Measurements from ENCODE around the gene ETV3.
A peak's percentile ranks its signal among the peaks of the same experiment; 100 is the strongest.

ETV3 gene

DNA sequence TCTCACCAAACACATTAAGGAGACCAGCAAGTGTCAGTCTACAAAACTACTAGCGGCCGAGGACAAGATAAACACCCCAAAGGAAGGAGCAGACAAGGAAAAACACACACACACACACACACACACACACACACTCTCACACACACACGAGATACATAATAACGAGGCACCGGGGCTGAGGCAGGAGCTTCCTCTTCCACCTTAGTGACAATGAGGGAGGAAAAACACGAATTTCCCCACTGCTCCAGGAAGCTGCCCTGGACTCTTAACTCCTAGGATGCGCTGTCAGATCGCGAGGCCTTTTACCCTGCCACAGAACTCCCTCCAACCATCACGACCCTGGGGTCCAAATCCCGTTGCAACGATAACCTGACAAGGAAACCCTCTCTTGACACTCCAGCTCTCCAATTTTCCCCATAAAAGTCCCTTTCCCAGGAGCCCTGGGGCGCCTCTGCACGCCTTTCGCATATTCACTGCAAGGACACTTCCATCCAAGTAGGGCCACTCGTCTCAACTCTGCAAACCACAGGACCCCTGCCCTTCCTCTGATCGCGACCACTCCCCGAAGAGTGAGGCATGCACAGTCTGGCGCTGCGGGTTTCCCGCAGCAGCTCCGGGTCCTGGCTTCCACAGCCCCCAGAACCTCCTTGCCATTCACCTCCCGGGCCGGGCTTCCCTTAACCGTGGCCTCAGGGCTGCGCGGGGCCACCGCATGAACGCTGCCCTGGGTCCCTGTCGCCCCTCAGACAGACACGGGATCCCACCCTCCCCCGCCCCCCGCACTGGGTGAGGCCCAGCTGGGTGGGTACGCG lies 581 bp downstream of the ETV3 start:
- no peak for DNase-seq (ENCODE audit: low spot score)

DNA sequence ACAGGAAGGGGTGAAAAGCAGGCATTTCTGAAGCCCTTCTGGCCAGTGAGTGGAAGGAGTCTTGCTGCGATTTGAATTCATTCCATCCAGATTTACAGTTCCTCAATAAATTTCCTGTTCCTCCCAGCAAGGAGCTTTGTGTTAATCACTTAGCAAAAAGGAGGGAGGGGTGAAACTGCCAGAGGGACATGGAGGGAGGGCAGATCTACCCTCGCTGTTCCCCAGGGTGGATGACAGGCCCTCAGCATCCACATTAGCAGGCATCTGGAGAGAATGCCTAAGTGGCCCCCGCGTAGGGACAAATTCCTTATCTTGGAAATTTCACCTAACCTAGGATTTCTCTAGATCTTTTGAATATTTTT lies 1.2 kb downstream of the ETV3 start:
- DNase-seq (ENCODE audit: low spot score) = no peak

DNA sequence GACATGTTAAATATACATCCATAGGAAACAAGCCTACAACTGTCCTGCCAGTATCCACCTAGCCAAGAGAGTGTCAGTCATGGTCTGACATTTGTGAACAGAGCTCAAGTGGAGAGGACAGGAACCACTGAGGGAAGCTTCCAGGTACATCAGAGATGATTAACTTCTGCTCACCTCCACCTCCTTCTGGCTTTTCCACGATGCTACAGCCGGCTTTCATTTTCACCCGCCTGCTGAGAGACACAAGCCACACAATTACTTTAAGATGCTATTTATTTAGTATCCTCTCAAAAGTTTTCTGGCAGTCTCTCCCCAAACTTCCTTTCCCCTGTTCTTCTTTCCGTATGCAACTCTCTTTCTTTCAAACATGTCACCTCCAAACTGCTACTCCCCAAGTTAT lies 2.1 kb downstream of the ETV3 start:
- DNase-seq (ENCODE audit: low spot score) = no peak

DNA sequence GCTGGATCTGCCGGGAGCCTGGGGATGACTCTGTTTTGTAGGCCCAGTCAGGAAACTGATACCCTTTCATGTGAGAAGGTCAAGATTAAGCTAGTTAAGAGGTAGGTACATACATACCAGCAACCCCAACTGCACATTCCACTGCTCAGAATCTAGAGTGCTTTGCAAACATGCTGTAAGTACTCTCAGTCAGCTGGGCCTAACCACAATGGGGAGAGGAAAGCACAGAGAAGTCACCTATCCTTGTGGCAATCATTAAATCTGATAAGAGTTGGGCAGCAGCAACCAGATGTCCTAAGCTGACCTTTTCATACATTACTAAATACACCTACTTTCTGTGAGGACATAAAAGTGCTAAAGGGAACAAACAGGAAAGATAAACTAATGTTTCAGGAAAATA lies 2.5 kb downstream of the ETV3 start:
- DNase-seq (ENCODE audit: low spot score) = no peak

DNA sequence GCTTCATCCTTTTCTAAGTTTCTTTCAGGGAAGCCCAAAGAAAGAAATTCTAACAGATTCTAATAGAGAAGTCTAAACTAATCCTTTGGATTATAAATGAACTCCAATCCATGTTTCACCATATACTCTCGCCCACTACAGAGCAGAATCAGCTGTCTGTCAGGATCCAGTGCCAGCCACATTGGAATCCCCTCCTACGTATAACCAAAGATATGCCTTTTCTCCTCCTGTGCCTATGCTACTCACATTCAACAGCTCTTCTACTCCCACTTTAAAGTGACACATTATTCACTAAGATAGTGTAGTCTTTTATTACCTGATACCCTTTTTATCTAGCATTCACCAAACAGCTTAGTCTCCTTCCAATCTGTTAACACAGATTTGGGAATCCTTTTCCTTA lies 3.1 kb downstream of the ETV3 start:
- no peak for DNase-seq (ENCODE audit: low spot score)

DNA sequence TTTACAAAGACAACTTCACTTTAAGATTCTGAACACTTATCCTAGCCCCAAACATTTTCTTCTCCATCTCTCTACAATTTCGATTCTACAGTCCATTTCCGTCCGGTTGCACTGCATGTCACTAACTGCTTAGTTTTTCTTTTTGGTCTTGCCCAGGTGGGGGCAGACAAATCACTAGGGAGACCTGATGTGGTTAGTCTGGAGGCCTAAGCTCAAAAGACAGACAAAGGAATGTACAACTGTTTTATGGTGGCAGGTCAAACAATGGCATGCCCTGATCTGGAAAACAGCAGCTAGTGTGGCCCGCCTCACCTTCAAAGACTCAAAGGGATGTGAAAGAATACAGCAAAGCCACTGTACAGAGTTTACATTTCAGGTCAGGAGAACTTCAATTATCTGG lies 3.8 kb downstream of the ETV3 start:
- no peak for DNase-seq (ENCODE audit: low spot score)

DNA sequence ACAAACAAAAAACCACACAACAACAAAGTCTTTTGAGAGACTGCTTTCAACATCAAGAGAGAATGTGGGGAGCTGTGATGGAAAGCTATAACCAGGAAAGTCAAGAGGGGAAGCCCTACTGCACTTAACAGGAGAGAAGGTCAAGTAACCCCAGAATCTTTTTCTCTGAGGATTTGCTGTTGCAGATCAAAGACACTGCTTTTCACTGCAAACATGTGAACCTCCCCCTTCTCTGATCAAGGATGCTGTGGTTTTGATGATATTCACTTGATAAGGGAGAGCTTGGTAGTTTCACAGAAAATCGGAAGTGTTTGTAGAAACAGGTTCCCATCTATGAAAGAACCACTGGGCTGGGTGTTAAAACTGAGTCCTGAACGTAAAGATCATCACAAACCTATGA lies 4.8 kb downstream of the ETV3 start:
- DNase-seq (ENCODE audit: low spot score) = peak; percentile 72

DNA sequence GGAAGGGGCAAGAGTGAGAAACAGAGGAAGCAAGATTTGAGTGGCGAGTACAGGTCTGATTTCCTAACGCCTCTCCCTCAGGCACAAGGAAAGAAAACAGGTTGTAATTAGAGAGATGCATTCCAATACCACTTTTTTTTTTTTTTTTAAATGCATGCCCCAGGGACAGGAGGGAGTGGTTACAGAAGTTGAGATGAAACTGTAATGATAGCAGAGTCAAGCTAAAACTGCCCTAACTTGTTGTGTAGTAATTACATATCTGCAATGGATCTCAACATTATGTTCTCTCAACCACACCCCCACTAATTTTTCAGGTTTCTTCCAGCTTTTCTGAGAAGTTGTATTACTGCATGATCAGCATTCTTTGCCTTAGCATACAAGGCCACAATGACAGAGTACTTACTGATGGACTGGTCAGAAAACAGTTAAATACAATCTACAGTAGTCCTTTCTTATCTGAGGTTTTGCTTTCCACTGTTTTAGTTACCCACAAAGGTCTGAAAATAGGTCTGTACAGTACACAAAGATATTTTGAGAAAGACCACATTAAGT lies 5.5 kb downstream of the ETV3 start:
- no peak for DNase-seq (ENCODE audit: low spot score)

DNA sequence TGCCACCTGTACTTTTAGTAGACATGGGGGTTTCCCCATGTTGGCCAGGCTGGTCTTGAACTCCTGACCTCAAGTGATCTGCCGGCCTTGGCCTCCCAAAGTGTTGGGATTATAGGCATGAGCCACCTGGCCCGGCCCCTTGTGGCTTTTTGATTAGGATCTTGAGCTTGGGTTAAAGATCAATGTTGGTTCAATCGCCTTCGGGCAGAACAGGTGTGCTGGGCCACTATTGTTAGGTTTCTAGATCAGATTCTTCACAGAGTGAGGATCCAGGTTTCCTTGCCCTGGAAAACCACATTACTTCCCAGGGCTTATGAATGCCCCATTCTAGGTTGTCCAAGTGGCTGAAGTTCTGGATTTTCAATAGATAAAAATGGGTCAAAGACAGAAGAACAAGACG lies 6.1 kb downstream of the ETV3 start:
- no peak for DNase-seq (ENCODE audit: low spot score)

DNA sequence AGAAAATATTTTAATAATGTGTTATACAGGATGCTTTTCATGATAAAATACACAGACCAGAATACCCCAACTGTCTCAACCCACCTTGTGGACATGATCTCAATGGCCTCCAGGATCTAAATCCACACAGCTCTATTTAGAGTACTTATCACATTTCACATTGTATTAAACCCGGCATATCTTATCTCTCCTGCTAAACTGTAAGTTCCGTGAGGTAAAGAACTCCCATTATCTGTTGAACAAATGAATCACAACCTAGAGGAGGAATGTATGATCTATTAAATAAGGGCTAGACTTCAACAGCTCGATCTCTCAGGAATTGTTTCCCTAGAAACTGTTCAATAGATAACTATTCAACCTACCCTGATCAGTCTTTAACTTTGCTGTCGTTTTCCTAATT lies 6.9 kb downstream of the ETV3 start:
- DNase-seq (ENCODE audit: low spot score) = no peak

DNA sequence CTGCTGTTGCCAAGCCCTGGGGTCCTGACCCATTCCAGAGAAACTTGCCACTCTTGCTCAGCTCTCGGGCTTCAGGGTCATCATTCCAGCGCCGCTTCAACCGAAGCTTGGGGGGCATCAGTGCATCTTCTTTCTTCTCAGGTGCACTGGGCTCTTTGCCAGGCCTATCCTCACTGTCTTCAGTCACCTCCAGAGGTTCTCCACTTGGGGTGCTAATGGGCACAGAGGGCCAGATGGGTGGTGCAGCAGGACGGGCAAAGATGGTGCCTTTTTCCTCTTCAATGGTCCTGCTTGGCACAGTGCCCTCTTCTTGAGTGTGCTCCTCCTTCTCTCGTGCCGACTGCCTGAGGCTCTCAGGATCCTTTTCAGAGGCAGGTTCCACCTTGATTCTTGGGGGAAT lies 13.3 kb downstream of the ETV3 start:
- no peak for DNase-seq (ENCODE audit: low spot score)

DNA sequence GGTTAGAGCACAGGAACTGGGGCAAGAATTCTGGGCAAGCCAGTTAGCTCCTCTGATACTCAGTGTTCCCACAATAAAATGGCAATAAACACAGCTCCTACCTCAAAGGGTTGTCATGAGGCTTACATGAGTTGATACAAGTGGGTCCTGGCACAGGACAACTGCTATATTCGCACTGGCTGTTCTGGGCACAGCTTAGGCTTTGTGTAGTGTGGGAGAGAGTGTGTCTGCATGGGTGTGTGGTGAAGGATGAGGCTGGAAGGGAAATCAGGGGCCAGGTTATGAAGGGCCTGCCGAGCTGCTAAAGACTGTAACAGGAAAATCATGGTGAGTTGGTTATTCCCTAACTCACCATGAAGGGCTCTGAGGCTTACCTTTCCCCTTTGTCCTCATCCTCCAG lies 18.7 kb downstream of the ETV3 start:
- DNase-seq (ENCODE audit: low spot score) = no peak

DNA sequence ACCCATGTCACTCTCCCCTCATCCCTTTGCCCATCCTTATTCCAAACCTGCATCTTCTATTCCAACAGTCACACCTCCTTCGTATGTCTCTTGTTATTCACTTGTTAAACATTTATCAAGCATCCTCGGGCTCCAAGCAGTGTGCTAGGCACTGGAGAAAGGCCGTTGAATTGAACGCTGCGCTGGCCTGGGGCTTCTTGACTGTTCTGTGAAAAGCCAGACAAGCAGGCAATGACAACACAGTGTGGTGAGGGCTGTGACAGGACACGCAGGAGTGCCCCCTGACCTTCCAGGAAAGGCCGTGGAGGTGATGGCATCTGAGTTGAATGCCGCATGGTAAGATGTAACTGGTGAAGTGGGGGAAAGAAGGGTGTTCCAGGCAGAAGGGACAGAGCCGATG lies 19.2 kb downstream of the ETV3 start:
- no peak for DNase-seq (ENCODE audit: low spot score)

DNA sequence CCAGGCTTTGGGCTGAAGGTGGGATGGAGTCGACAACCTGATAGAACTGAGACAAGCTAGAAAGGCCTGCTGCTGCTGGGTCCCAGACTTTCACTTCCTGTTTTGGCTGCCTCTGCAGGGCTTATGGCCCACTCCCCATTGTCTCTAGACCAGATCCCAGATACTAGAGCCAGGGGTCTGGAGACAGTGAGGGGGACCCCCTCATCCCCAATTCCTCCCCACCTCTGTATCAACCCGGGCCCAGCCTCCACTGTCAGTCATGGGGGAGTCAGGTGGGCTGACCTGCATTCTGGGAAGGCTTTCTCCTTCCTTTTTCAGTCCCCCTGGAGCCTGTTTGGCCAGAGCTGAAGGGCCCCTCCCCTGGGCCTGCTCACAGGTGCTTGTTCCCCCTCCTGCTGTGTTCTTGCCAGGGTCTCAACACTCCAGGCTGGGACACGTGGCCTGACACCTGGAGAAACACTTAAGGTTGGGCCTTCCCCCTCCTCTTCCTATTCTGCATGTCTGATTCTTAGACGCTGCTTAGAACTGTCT lies 20.6 kb downstream of the ETV3 start:
- DNase-seq (ENCODE audit: low spot score) = no peak

DNA sequence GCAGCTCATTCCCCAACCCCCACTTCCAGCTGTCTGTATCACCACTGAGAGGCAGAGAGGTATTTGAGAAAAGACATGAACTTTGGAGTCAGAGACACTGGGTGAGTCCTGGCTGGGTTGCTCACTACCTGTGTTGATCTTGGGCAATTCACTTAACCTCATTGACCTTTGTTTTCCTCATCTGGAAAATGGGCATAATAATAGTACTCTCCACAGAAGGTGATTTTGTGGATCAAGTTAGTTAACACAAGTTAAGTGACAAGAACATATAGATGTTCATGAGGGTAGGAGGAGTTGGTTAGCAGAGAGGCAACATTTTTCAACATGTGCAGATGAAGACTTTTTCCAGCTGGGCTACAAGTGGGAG lies 21.5 kb downstream of the ETV3 start:
- DNase-seq (ENCODE audit: low spot score) = no peak

DNA sequence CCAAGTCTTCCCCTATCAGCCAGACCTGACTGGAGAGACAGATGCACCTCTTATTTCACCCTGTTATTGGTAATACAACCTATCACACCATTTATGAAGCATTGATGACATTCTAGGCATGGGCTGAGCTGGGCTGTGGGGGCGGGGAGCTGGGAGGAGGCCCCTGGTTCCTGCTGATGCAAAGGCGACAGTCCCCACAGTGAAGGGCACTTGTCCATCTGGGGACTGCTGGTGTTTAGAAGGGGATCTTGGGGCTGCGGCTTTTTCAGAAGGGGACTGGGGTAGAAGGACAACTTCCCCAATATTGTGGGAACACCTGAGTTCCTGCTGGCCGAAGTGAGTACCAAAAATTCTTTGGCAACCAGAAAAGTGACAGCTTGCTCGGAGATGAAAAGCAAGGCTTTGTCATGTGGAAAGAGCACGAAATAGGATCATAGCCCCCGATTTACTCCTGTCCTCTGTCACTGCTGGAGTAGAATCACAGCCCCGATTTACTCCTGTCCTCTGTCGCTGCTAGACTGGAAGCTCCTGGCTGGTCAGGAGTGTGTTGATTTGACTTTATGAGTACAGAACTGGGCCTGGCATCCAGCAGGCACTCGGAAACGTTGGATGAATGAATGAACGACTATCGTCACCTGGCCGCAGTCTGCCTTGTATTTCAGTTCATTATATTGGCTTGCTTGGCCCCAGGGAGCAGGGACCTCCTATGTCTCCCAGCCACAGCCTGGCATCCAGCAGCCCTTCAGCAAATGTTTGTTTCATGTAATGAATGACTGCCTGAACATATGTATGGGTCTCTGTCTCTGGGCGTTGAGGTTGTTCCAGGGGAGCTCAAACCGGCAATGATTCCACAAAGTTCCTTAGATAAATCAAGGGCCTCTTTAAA lies 22.1 kb downstream of the ETV3 start:
- no peak for DNase-seq (ENCODE audit: low spot score)

DNA sequence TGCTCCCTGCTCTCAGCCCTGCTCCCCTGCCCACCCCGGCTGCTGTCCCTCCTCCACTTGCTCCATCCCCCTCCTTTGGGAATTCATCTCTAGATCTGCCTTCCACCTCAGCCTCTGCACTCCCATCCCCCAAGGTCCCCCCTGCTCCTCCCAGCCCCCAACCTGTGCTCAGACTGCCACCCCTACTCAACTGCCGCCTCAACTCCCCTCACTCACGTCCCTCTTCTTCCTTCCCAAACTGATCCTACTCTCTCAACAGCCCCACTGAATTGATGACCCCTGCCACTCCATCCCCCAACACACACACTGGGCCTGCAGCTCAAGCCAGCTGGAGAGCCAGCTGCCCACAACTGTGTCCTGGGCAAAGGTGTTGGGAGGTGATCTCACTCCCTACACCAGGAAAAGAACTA lies 22.8 kb downstream of the ETV3 start:
- no peak for DNase-seq (ENCODE audit: low spot score)

DNA sequence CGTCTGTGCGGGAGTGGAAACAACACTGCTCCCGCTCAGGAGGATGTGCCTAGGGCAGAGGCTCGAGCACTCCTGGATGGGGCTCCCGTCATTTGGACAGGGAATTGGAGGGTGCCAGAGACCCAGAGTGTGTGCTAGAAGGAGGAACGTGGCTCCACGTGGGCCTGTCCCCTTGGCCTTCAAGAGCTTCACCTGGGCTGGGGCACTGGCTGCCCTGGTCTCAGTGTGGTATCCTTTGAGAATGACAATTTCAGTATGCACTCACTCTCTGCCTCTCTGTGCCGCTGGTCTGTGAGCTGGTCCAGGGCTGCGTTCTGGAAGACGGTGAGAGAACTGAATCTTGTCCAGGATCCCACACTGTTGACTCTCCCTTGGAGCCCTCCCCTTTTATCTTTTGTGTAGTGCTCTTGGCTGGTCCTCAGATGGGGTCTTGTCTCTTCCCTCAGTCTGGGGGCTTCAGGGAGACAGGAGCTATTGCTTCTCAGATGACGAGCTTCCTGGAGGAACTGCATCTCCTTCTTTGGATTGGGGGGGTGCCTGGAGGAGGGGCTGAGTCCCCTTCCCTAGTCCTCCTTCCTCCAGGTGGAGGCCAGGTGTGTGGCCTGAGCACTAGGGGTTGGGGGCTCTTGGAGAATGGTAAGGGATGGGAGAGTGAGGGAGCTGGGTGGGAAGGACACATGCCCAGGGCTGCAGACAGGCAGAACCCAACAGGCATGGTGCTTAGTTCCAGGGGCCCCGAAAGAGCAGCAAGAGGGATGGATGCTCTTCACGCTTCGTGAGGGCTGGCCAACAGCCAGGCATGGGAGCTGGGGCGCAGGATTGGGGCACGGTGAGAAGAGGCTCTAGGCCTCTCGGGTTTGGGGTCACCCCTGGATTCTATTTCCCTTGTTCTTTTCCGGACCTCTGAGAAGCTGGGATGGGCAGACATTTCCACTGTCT lies 23.7 kb downstream of the ETV3 start:
- DNase-seq (ENCODE audit: low spot score) = no peak

DNA sequence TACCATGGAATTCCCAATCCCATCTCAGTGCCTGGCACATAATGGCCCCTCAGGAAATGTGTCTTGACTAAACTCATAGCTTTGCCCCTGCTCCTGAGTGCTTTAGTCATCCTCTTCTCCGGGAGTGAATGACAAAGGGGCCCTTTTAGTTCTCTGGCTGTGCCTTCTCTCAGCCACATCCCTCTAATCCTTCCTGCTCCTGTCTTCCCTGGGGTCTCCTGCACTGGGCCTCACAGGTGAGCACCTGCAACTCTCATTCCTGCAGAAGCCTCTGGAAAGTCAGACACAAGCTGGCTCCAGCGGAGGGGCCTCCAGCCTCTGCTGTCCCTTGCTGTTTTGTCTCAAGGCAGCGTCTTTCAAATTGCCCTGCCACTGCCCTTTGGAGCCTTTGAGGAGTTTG lies 24.6 kb downstream of the ETV3 start:
- DNase-seq (ENCODE audit: low spot score) = no peak

DNA sequence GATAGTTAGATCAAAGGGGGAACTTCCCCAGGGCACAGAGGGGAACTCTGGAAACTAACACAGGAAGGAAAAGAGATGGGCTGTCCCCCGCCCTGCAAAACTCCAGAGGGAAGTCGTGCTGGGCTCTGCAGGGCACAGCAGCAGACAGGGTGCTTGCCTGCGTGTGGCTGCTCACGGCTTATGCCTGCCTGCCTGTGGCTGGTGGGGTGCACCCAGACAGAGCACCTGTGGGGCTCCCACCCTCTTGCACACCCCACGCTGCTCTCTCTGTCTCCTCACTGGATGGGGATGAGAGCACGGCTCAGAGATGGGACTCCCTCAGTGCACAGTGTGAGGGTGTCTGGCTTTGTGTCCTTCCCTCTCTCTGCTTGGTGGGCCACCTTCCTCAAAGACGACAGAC lies 25.1 kb downstream of the ETV3 start:
- DNase-seq (ENCODE audit: low spot score) = no peak

DNA sequence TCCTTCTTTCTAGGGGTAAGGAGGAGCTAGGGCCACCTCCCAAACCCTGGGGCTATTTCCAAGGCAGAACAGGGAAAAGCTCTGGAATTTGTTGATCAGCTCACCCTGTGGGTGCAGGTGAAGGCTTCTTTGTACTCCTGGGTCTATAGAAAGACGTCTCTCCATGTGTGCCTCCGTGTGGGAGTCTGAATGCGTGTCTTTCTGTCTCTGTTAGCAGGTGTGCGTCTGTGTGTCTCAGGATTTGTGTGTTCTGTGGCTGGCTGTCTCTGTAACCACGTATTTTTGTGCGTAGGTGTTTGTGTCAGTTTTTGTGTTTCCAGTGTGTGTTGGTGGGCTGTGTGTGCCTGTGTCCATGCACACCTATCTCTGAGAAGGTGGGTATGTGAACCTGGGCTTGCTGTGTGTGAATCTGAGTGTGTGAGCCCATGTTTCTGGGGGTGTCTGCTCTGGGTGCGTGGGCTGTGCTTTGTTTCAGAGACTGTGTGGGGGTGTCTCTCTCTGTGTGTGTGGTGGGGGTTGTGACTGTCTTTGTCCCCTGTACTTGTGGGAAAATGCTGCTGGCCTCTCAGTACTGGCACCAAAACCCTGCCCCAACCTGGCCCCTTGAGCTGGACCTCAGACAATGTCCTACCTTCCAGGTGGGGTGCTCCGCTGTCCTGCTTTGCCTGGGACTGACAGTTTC lies 25.9 kb downstream of the ETV3 start:
- no peak for DNase-seq (ENCODE audit: low spot score)
